HepG2 (cell line): ENCODE measurements around the gene ONECUT2. TPM values are rescaled to one million over a fixed set of nuclear protein-coding genes. Genes with fewer than 3 reads are reported as not detected.

Experiments used
- ATAC-seq: fragments of 200-7000 bp; cut with Tn5 transposase; 3 replicates; pipeline ENCODE4 v1.9.1; 2020; ENCODE audit warnings: mild to moderate bottlenecking, moderate library complexity
- BruUV-seq: library from RNA; stranded (reverse); fragments of 400-500 nt; replicated peaks from 2 replicates; lab custom pipeline; 2021; lab: Mats Ljungman, UMichigan
- CTCF ChIA-PET: fragments of 300-600 bp; formaldehyde crosslinking; extraction: SDS; loops from one replicate; lab custom pipeline; 2021; ENCODE audit warnings: low total read pairs, inconsistent platforms, low intra/inter-chr PET ratio; lab: Yijun Ruan, JAX
- POLR2A ChIA-PET: fragments of 350-600 bp; sonication (Branson Sonifier 250); formaldehyde crosslinking; loops from one replicate; lab custom pipeline; 2020; ENCODE audit warnings: antibody characterized with exemption, inconsistent platforms; lab: Yijun Ruan, JAX
- DNase-seq: peaks from one replicate; pipeline ENCODE4 v3.0.0-alpha.2; 2015; ENCODE audit warnings: low spot score
- FAIRE-seq: peaks from 3 replicates; lab custom pipeline; 2011; peaks lifted over from hg19 to GRCh38; lab: Jason Lieb, UNC
- H2AFZ ChIP-seq: one replicate; pipeline ENCODE4 v1.6.1; 2011; ENCODE audit warnings: low read length, inconsistent platforms
- H3K27ac ChIP-seq: fragments of 300-600 bp; 3 replicates; pipeline ENCODE4 v1.8.0; 2011; ENCODE audit warnings: mixed run types, mild to moderate bottlenecking, mixed read lengths, low read length, inconsistent platforms; ENCODE audit not compliant: insufficient read depth; ENCODE audit errors: extremely low read length
- H3K27me3 ChIP-seq, 2 experiments: fragments of 200-600 bp in 1 of 2; 2 replicates in 1 of 2; 3 replicates in 1 of 2; pipeline versions ENCODE4 v1.6.0 to v1.8.0; 2011; ENCODE audit warnings: low read length in 2 of 2, mild to moderate bottlenecking in 2 of 2, moderate library complexity in 2 of 2, inconsistent platforms in 1 of 2; ENCODE audit not compliant: insufficient read depth in 2 of 2, control insufficient read depth in 1 of 2
- H3K36me3 ChIP-seq, 2 experiments: fragments of 200-600 bp in 1 of 2; replicated peaks in 1 of 2; 2 replicates in 1 of 2; 3 replicates in 1 of 2; pipeline versions ENCODE4 v1.5.1 to v1.8.0; 2011; ENCODE audit warnings: low read length in 2 of 2, inconsistent platforms in 1 of 2; ENCODE audit not compliant: insufficient read depth in 2 of 2, control insufficient read depth in 1 of 2
- H3K4me1 ChIP-seq: 2 replicates; pipeline ENCODE4 v1.5.1; 2012; ENCODE audit warnings: low read length, inconsistent platforms; ENCODE audit not compliant: insufficient read depth
- H3K4me2 ChIP-seq: 2 replicates; pipeline ENCODE4 v1.6.0; 2011; ENCODE audit warnings: low read depth, low read length, inconsistent platforms
- H3K4me3 ChIP-seq, 3 experiments: fragments of 200-600 bp in 1 of 3; sonication (generic), shearing (Covaris generic) in 1 of 3; replicated peaks in 1 of 3; 2 replicates each; pipeline ENCODE4 v1.5.1; 2011 to 2016; ENCODE audit warnings: low read length in 3 of 3, inconsistent platforms in 2 of 3, low read depth in 2 of 3, mild to moderate bottlenecking in 2 of 3, control low read depth in 1 of 3, mixed read lengths in 1 of 3; ENCODE audit not compliant: insufficient read depth in 1 of 3
- H3K79me2 ChIP-seq: one replicate; pipeline ENCODE4 v1.6.1; 2011; ENCODE audit warnings: low read length, inconsistent platforms; ENCODE audit not compliant: insufficient read depth
- H3K9ac ChIP-seq: 2 replicates; pipeline ENCODE4 v1.6.0; 2011; ENCODE audit warnings: mild to moderate bottlenecking, low read depth, low read length, inconsistent platforms; ENCODE audit not compliant: insufficient read depth
- H3K9me3 ChIP-seq: 2 replicates; pipeline ENCODE4 v1.5.1; 2012; ENCODE audit warnings: mild to moderate bottlenecking, low read length
- H4K20me1 ChIP-seq: 2 replicates; pipeline ENCODE4 v1.6.0; 2011; ENCODE audit warnings: inconsistent platforms, mild to moderate bottlenecking, low read length, moderate library complexity; ENCODE audit not compliant: insufficient read depth
- KMT2A ChIP-seq: sonication (generic); formaldehyde crosslinking; IDR thresholded peaks from 2 replicates; pipeline ENCODE4 v1.4.0; 2020; ENCODE audit warnings: missing genetic modification reagents
- STAG1 ChIP-seq: sonication (generic); formaldehyde crosslinking; IDR thresholded peaks from 2 replicates; pipeline ENCODE4 v1.4.0; 2020; ENCODE audit warnings: missing genetic modification reagents
- SYNCRIP ChIP-seq: fragments of 200-400 bp; formaldehyde crosslinking; IDR thresholded peaks from 2 replicates; pipeline ENCODE4 v1.6.1; 2018; ENCODE audit warnings: mild to moderate bottlenecking, low read depth, low read length; ENCODE audit not compliant: insufficient read depth
- ZNF432 ChIP-seq: sonication (generic); formaldehyde crosslinking; IDR thresholded peaks from 2 replicates; pipeline ENCODE4 v1.5.0; 2020; ENCODE audit warnings: missing genetic modification reagents, mild to moderate bottlenecking, borderline replicate concordance
- ZNF468 ChIP-seq: sonication (generic); formaldehyde crosslinking; IDR thresholded peaks from 2 replicates; pipeline ENCODE4 v1.8.0; 2022; ENCODE audit warnings: mild to moderate bottlenecking, moderate library complexity, missing genetic modification reagents
- ZNF567 ChIP-seq: sonication (generic); formaldehyde crosslinking; IDR thresholded peaks from 2 replicates; pipeline ENCODE4 v1.8.1; 2023; ENCODE audit warnings: mild to moderate bottlenecking, missing genetic modification reagents, borderline replicate concordance
- WGBS: methylation state at CpG from one replicate; pipeline ENCODE4 v1.1.6; 2017; ENCODE audit warnings: low lambda C conversion rate; 5-methylcytosine and 5-hydroxymethylcytosine counted together
- in situ Hi-C: cut with HindIII; loops from 2 replicates; pipeline ENCODE4 v1.10.0; 2017; ENCODE audit warnings: low pct_unique_long_range_greater_than_20kb; ENCODE audit not compliant: extremely low pct_ligation_motif_present
- intact Hi-C: fragments of 100-400 bp; cut with micrococcal nuclease; formaldehyde crosslinking; loops from one replicate; pipeline ENCODE4 v1.10.0; 2022; ENCODE audit not compliant: unreplicated experiment
- polyA plus RNA-seq, 8 experiments: library from polyadenylated mRNA; depleted of rRNA in 3 of 8; stranded (reverse) in 7 of 8; unstranded in 1 of 8; fragments of >200 nt; fragmentation: Illumina TruSeq in 4 of 8; extraction: Trizol in 4 of 8; gene quantifications; 2 replicates each; pipeline versions ENCODE4 v1.2.1 to v1.2.3, GENCODE V29; 2011 to 2016; ENCODE audit warnings: low read depth in 4 of 8, missing spikeins in 1 of 8, mixed read lengths in 1 of 8; ENCODE audit not compliant: insufficient read depth in 1 of 8
- total RNA-seq, 5 experiments: library from RNA; depleted of rRNA; stranded (reverse); fragments of >200 nt; fragmentation: Illumina TruSeq; extraction: Trizol; gene quantifications; 2 replicates each; pipeline ENCODE4 v1.2.3, GENCODE V29; 2016; ENCODE audit warnings: low read depth in 1 of 5
- TF ChIP-seq, protein P1 (sequence below): sonication (generic); formaldehyde crosslinking; IDR thresholded peaks from 2 replicates; pipeline ENCODE4 v1.5.0; 2020; ENCODE audit warnings: mild to moderate bottlenecking, missing genetic modification reagents, moderate library complexity
- TF ChIP-seq, protein P2 (sequence below): sonication (generic); formaldehyde crosslinking; IDR thresholded peaks from 2 replicates; pipeline ENCODE4 v1.4.0; 2020; ENCODE audit warnings: missing genetic modification reagents
- TF ChIP-seq, protein P3 (sequence below): sonication (generic); formaldehyde crosslinking; IDR thresholded peaks from 2 replicates; pipeline ENCODE4 v1.4.0; 2020; ENCODE audit warnings: mild to moderate bottlenecking, missing genetic modification reagents
- TF ChIP-seq, protein P4 (sequence below): sonication (generic); formaldehyde crosslinking; IDR thresholded peaks from 2 replicates; pipeline ENCODE4 v1.5.0; 2020; ENCODE audit warnings: missing genetic modification reagents
- TF ChIP-seq, protein P5 (sequence below): sonication (generic); formaldehyde crosslinking; IDR thresholded peaks from 2 replicates; pipeline ENCODE4 v1.8.0; 2022; ENCODE audit warnings: mild to moderate bottlenecking, missing genetic modification reagents

Gene ONECUT2
- total and polyA plus RNA-seq, 2 of the 13 experiments (the other 11 are each of a cell fraction or from before 2014, with no cell fraction given) = 3.0 to 3.2 TPM

DNA sequence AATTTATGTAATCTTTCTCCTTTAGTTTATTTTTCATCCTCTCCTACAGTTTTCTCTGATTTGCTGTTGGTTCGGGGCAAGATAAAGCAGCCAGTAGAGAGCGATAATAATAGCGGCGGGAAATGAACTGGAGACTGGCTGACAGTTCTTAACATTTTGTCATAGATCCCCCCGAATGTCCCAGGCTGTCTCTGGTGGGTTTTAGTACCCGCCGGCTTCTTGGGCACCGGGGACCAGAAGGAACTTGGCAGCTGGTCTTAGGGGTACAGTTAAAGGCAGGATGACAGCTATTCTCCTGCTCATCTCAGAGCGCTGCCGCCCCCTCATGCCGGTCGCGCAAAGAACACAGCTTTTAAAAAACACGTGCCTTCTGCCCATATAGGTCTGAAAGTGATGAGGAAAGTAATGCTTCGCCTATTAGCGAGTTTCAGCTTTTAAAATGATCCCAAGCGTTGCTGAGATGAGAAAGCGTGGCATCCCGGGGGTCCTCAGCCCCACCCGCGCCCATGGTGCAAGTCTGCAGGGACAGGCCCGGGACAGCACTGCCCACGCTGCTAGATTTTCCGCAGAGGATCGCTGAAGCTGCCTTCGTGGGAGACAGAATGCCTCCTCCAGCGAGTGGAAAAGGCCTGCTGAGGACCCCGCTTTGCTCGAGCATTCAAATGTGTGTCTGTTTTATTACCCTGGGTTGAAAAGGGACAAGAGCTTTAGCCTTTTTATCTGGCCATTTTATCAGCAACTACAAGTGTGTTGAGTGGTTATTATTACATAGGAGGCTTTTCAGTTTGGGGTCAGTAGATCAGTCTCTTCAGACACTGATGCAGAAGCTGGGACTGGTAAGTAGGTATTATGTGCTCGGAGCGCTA is 3.8 kb downstream of the ONECUT2 start (continued):
- TF ChIP-seq, protein P1, sequence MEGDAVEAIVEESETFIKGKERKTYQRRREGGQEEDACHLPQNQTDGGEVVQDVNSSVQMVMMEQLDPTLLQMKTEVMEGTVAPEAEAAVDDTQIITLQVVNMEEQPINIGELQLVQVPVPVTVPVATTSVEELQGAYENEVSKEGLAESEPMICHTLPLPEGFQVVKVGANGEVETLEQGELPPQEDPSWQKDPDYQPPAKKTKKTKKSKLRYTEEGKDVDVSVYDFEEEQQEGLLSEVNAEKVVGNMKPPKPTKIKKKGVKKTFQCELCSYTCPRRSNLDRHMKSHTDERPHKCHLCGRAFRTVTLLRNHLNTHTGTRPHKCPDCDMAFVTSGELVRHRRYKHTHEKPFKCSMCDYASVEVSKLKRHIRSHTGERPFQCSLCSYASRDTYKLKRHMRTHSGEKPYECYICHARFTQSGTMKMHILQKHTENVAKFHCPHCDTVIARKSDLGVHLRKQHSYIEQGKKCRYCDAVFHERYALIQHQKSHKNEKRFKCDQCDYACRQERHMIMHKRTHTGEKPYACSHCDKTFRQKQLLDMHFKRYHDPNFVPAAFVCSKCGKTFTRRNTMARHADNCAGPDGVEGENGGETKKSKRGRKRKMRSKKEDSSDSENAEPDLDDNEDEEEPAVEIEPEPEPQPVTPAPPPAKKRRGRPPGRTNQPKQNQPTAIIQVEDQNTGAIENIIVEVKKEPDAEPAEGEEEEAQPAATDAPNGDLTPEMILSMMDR = peak; percentile 62
- TF ChIP-seq, protein P2, sequence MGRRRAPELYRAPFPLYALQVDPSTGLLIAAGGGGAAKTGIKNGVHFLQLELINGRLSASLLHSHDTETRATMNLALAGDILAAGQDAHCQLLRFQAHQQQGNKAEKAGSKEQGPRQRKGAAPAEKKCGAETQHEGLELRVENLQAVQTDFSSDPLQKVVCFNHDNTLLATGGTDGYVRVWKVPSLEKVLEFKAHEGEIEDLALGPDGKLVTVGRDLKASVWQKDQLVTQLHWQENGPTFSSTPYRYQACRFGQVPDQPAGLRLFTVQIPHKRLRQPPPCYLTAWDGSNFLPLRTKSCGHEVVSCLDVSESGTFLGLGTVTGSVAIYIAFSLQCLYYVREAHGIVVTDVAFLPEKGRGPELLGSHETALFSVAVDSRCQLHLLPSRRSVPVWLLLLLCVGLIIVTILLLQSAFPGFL (CRISPR knock-in tag) = no peak
- TF ChIP-seq ZNF468 (CRISPR knock-in tag) = no peak

DNA sequence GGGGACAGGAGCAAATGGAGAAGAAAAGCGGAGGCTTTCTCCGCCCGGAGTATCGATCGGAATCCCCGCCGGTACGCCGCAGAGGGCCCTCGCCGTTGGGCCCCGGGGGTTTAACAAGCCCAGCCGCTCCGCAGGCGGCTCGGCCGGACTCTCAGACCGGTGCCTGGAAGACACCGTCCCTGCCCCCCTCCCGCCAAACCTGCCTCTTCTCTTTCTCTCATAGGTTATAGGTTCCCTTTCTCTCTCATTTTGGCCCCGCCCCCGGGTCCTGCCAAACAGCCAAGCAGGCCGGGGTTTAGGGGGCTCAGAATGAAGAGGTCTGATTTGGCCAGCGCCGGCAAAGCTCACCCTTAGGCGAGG is 4.4 kb downstream of the ONECUT2 start:
- 93% methylated on average over 16 of the region's 26 CpGs for WGBS
- Histone ChIP-seq H2AFZ (no peak overlapping the region), H3K9ac (no peak overlapping the region), H4K20me1 (peaks cover 12% of the 10 kb centered on the region; the same call in 1 of the 2 replicates), H3K36me3 (0 out of 5 replicates have a peak, but pooled peaks cover 0 to 1% of the 10 kb centered on the region in 2 experiments), H3K27ac (no peak overlapping the region), H3K4me1 (peaks cover 45% of the 10 kb centered on the region), H3K9me3 (no peaks in the 10 kb centered on the region), H3K4me2 (no peak overlapping the region), H3K4me3 (no peak overlapping the region), H3K27me3 (peaks cover 0 to under 1% of the 10 kb centered on the region in 2 experiments; a peak in 1 of 5 replicates), H3K79me2 (peaks cover 21% of the 10 kb centered on the region)
- no TSS peak for BruUV-seq
- FAIRE-seq (no peak), ATAC-seq (no peak), DNase-seq (no peak)
- ChIA-PET POLR2A (no interaction called here), CTCF (no interaction called here)
- intact Hi-C loops (loop anchor here (5.0 kb wide), 2 partner anchors 123 to 167 kb away; no protein-coding TSS in a partner anchor), in situ Hi-C loops (no loop called here)
- TF ChIP-seq KMT2A (CRISPR knock-in tag) (no peak), ZNF567 (CRISPR knock-in tag) (no peak), ZNF432 (CRISPR knock-in tag) (no peak), SYNCRIP (no peak), STAG1 (CRISPR knock-in tag) (no peak)
- TF ChIP-seq, protein P3, sequence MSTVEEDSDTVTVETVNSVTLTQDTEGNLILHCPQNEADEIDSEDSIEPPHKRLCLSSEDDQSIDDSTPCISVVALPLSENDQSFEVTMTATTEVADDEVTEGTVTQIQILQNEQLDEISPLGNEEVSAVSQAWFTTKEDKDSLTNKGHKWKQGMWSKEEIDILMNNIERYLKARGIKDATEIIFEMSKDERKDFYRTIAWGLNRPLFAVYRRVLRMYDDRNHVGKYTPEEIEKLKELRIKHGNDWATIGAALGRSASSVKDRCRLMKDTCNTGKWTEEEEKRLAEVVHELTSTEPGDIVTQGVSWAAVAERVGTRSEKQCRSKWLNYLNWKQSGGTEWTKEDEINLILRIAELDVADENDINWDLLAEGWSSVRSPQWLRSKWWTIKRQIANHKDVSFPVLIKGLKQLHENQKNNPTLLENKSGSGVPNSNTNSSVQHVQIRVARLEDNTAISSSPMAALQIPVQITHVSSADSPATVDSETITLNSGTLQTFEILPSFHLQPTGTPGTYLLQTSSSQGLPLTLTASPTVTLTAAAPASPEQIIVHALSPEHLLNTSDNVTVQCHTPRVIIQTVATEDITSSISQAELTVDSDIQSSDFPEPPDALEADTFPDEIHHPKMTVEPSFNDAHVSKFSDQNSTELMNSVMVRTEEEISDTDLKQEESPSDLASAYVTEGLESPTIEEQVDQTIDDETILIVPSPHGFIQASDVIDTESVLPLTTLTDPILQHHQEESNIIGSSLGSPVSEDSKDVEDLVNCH (CRISPR knock-in tag) = no peak
- TF ChIP-seq, protein P4, sequence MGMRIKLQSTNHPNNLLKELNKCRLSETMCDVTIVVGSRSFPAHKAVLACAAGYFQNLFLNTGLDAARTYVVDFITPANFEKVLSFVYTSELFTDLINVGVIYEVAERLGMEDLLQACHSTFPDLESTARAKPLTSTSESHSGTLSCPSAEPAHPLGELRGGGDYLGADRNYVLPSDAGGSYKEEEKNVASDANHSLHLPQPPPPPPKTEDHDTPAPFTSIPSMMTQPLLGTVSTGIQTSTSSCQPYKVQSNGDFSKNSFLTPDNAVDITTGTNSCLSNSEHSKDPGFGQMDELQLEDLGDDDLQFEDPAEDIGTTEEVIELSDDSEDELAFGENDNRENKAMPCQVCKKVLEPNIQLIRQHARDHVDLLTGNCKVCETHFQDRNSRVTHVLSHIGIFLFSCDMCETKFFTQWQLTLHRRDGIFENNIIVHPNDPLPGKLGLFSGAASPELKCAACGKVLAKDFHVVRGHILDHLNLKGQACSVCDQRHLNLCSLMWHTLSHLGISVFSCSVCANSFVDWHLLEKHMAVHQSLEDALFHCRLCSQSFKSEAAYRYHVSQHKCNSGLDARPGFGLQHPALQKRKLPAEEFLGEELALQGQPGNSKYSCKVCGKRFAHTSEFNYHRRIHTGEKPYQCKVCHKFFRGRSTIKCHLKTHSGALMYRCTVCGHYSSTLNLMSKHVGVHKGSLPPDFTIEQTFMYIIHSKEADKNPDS (CRISPR knock-in tag) = no peak
- TF ChIP-seq, protein P5, sequence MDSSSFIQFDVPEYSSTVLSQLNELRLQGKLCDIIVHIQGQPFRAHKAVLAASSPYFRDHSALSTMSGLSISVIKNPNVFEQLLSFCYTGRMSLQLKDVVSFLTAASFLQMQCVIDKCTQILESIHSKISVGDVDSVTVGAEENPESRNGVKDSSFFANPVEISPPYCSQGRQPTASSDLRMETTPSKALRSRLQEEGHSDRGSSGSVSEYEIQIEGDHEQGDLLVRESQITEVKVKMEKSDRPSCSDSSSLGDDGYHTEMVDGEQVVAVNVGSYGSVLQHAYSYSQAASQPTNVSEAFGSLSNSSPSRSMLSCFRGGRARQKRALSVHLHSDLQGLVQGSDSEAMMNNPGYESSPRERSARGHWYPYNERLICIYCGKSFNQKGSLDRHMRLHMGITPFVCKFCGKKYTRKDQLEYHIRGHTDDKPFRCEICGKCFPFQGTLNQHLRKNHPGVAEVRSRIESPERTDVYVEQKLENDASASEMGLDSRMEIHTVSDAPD = no peak
